Bronchial smooth muscle cell (primary cell): ENCODE data around the gene GTF3C6. TPM values are rescaled to one million over a fixed set of nuclear protein-coding genes. Genes with fewer than 3 reads are reported as not detected.

ENCODE experiments used
- total RNA-seq: library from RNA; depleted of rRNA; stranded (reverse); fragments of >200 nt; gene quantifications from 2 replicates; pipeline ENCODE4 v1.2.1, GENCODE V29; 2014

Gene GTF3C6
- total RNA-seq, result 44.6 and 56.9 TPM in 2 replicates

GRCh38 chr6:110958329-110959192 is at the start of gene GTF3C6:
Gene GTF3C6, plus strand, starts transcription at chr6:110958706. Its CDS starts 64 bp downstream, at chr6:110958770.

Other genes starting within 250 kb of the GTF3C6 start
- gene CDK19, start 143.2 kb upstream of the GTF3C6 start, total RNA-seq, result 7.3 and 10.4 TPM in 2 replicates
- 24.6 and 31.4 TPM in 2 replicates for gene AMD1, start 83.9 kb upstream of the GTF3C6 start, total RNA-seq
- gene RPF2, start 23.3 kb downstream of the GTF3C6 start, total RNA-seq, result 15.6 and 16.1 TPM in 2 replicates
- not detected in 2 replicates for gene SLC16A10, start 128.8 kb downstream of the GTF3C6 start, total RNA-seq